Neural crest cell (in vitro differentiated cells): Measurements from ENCODE around the gene RIBC2. TPM values are rescaled to one million over a fixed set of nuclear protein-coding genes. Genes with fewer than 3 reads are reported as not detected.
A peak's percentile ranks its signal among the peaks of the same experiment; 100 is the strongest.

Source experiments
- DNase-seq: peaks from one replicate; pipeline ENCODE4 v3.0.0; 2021; ENCODE audit warnings: low read depth, mixed read lengths, low spot score
- H3K27ac Mint-ChIP-seq: one replicate; pipeline ENCODE4 v1.8.0; 2021; ENCODE audit warnings: mild to moderate bottlenecking, mixed read lengths; ENCODE audit not compliant: unreplicated experiment
- H3K27me3 Mint-ChIP-seq: 2 replicates; pipeline ENCODE4 v1.8.0; 2021; ENCODE audit warnings: low read depth, mild to moderate bottlenecking, mixed read lengths
- H3K36me3 Mint-ChIP-seq: 2 replicates; pipeline ENCODE4 v1.8.0; 2021; ENCODE audit warnings: low read depth, mild to moderate bottlenecking, mixed read lengths
- H3K4me1 Mint-ChIP-seq: 2 replicates; pipeline ENCODE4 v1.8.0; 2021; ENCODE audit warnings: mixed read lengths
- H3K4me3 Mint-ChIP-seq: one replicate; pipeline ENCODE4 v1.8.0; 2021; ENCODE audit warnings: mild to moderate bottlenecking, mixed read lengths
- H3K9me3 Mint-ChIP-seq: 2 replicates; pipeline ENCODE4 v1.8.0; 2021; ENCODE audit warnings: mixed read lengths
- CTCF ChIP-seq: fragments of 200-600 bp; sonication (generic); conservative IDR thresholded peaks from 2 replicates; pipeline ENCODE4 v1.5.0; 2021; ENCODE audit warnings: antibody characterized with exemption, mild to moderate bottlenecking
- total RNA-seq: library from RNA; stranded (reverse); gene quantifications from 2 replicates; pipeline ENCODE4 v1.2.1, GENCODE V29; 2021

Gene RIBC2
- total RNA-seq, 1 donor from 2014 or later = 7.6 TPM

- Mint-ChIP-seq H3K36me3 (no peaks in the 10 kb centered on the region), H3K4me1 (peaks cover 18% of the 10 kb centered on the region), H3K27me3 (peaks cover 4% of the 10 kb centered on the region), H3K4me3 (no peak overlapping the region), H3K9me3 (no peaks in the 10 kb centered on the region), H3K27ac (no peak overlapping the region)
- DNase-seq = no peak
- no peak for TF ChIP-seq CTCF
Measured at GRCh38 chr22:45455621-45456020, 42.1 kb downstream of the RIBC2 start.

- no peak for TF ChIP-seq CTCF
- Mint-ChIP-seq H3K4me1 (peaks cover 19% of the 10 kb centered on the region), H3K27ac (no peak overlapping the region), H3K9me3 (no peaks in the 10 kb centered on the region), H3K27me3 (peaks cover 4% of the 10 kb centered on the region), H3K4me3 (no peak overlapping the region), H3K36me3 (no peaks in the 10 kb centered on the region)
- DNase-seq = no peak
Measured at GRCh38 chr22:45456811-45457210, 43.3 kb downstream of the RIBC2 start.

- no peaks in the 10 kb centered on the region for H3K9me3 Mint-ChIP-seq
- no peaks in the 10 kb centered on the region for H3K36me3 Mint-ChIP-seq
- no peak for DNase-seq
- peaks cover 19% of the 10 kb centered on the region for H3K4me1 Mint-ChIP-seq
- no peak overlapping the region for H3K27ac Mint-ChIP-seq
- H3K27me3 Mint-ChIP-seq = no peaks in the 10 kb centered on the region
- no peak overlapping the region for H3K4me3 Mint-ChIP-seq
- TF ChIP-seq CTCF = no peak
Measured at GRCh38 chr22:45458532-45458931, 45.0 kb downstream of the RIBC2 start.

GRCh38 chr22:45459235-45459634 is 45.7 kb downstream of the RIBC2 start:
- no peaks in the 10 kb centered on the region for H3K27me3 Mint-ChIP-seq
- H3K4me3 Mint-ChIP-seq = no peak overlapping the region
- peaks cover 3% of the 10 kb centered on the region for H3K9me3 Mint-ChIP-seq
- H3K4me1 Mint-ChIP-seq = peaks cover 19% of the 10 kb centered on the region
- peaks cover 3% of the 10 kb centered on the region for H3K36me3 Mint-ChIP-seq
- no peak for TF ChIP-seq CTCF
- DNase-seq = no peak
- no peak overlapping the region for H3K27ac Mint-ChIP-seq

- DNase-seq = no peak
- TF ChIP-seq CTCF = no peak
- H3K27me3 Mint-ChIP-seq = no peaks in the 10 kb centered on the region
- H3K36me3 Mint-ChIP-seq = peaks cover 5% of the 10 kb centered on the region
- H3K9me3 Mint-ChIP-seq = peaks cover 5% of the 10 kb centered on the region
- peak overlapping the region; percentile 19 for H3K4me3 Mint-ChIP-seq
- peak overlapping the region; percentile 62 for H3K27ac Mint-ChIP-seq
- H3K4me1 Mint-ChIP-seq = peaks cover 12% of the 10 kb centered on the region
Measured at GRCh38 chr22:45460288-45461109, 47.0 kb downstream of the RIBC2 start.
